CD14-positive monocyte (primary cell): ENCODE results near the gene ACOT7. TPM values are rescaled to one million over a fixed set of nuclear protein-coding genes. Genes with fewer than 3 reads are reported as not detected.

Experiments
- DNase-seq, 3 donors: peaks; one replicate each; pipeline ENCODE4 v3.0.0-alpha.2; 2011 to 2022
- H2AFZ ChIP-seq: 2 replicates; pipeline ENCODE4 v1.6.0; 2012; ENCODE audit warnings: mild to moderate bottlenecking, low read depth, low read length, inconsistent platforms; ENCODE audit not compliant: insufficient read depth, poor library complexity, severe bottlenecking
- H3K27ac ChIP-seq, 2 donors: 1 replicate in 1 of 2; 2 replicates in 1 of 2; pipeline ENCODE4 v1.5.1; 2012 to 2013; ENCODE audit warnings: low read length in 2 of 2, control low read depth in 1 of 2, inconsistent platforms in 1 of 2, low read depth in 1 of 2, mild to moderate bottlenecking in 1 of 2
- H3K27me3 ChIP-seq, 2 donors: one replicate each; pipeline versions ENCODE4 v1.6.0 to v1.6.1; 2011 to 2013; ENCODE audit warnings: low read length in 2 of 2; ENCODE audit not compliant: control insufficient read depth in 2 of 2, insufficient read depth in 2 of 2
- H3K36me3 ChIP-seq, 2 donors: replicated peaks in 1 of 2; 1 replicate in 1 of 2; 2 replicates in 1 of 2; pipeline versions ENCODE4 v1.5.1 to v1.6.1; 2012 to 2013; ENCODE audit warnings: low read length in 2 of 2, control low read depth in 1 of 2, inconsistent platforms in 1 of 2, mild to moderate bottlenecking in 1 of 2; ENCODE audit not compliant: insufficient read depth in 2 of 2, control insufficient read depth in 1 of 2
- H3K4me1 ChIP-seq, 2 donors: 1 replicate in 1 of 2; 2 replicates in 1 of 2; pipeline versions ENCODE4 v1.5.1 to v1.6.1; 2012 to 2013; ENCODE audit warnings: low read length in 2 of 2, control low read depth in 1 of 2, inconsistent platforms in 1 of 2, mild to moderate bottlenecking in 1 of 2, moderate library complexity in 1 of 2; ENCODE audit not compliant: insufficient read depth in 2 of 2, control insufficient read depth in 1 of 2
- H3K4me2 ChIP-seq: replicated peaks from 2 replicates; pipeline ENCODE3; 2012; ENCODE audit warnings: low read length, moderate library complexity, mild to moderate bottlenecking; ENCODE audit not compliant: poor library complexity, severe bottlenecking; ENCODE audit errors: extremely low read depth
- H3K4me3 ChIP-seq, 3 experiments: fragments of 200-600 bp in 1 of 3; sonication (generic) in 1 of 3; replicated peaks in 1 of 3; 1 replicate in 2 of 3; 2 replicates in 1 of 3; pipeline ENCODE4 v1.5.1; 2011 to 2013; ENCODE audit warnings: low read length in 3 of 3, mild to moderate bottlenecking in 3 of 3, control low read depth in 2 of 3, low read depth in 2 of 3, inconsistent platforms in 1 of 3, moderate library complexity in 1 of 3
- H3K79me2 ChIP-seq: 2 replicates; pipeline ENCODE4 v1.6.0; 2012; ENCODE audit warnings: mild to moderate bottlenecking, control low read depth, inconsistent platforms, low read length, moderate library complexity; ENCODE audit not compliant: insufficient read depth
- H3K9ac ChIP-seq: 2 replicates; pipeline ENCODE4 v1.6.0; 2017; ENCODE audit warnings: low read length, mild to moderate bottlenecking; ENCODE audit not compliant: insufficient read depth, poor library complexity, severe bottlenecking
- H3K9me3 ChIP-seq, 2 donors: replicated peaks in 1 of 2; 1 replicate in 1 of 2; 2 replicates in 1 of 2; pipeline versions ENCODE4 v1.5.1 to v1.6.1; 2012 to 2013; ENCODE audit warnings: low read length in 2 of 2, control low read depth in 1 of 2; ENCODE audit not compliant: control insufficient read depth in 1 of 2, insufficient read depth in 1 of 2
- H4K20me1 ChIP-seq: 2 replicates; pipeline ENCODE4 v1.6.0; 2012; ENCODE audit warnings: mild to moderate bottlenecking, low read length, control low read depth, moderate library complexity; ENCODE audit not compliant: insufficient read depth
- H3K27ac Mint-ChIP-seq, 7 donors: one replicate each; pipeline ENCODE4 v1.8.0; 2020; ENCODE audit warnings: mild to moderate bottlenecking in 7 of 7, mixed read lengths in 7 of 7, moderate library complexity in 6 of 7, inconsistent platforms in 2 of 7
- H3K27me3 Mint-ChIP-seq, 3 donors: one replicate each; pipeline ENCODE4 v1.8.0; 2021 to 2022; ENCODE audit warnings: low read depth in 3 of 3, mild to moderate bottlenecking in 3 of 3, mixed read lengths in 3 of 3, moderate library complexity in 3 of 3, inconsistent platforms in 1 of 3
- H3K36me3 Mint-ChIP-seq, 2 donors: one replicate each; pipeline ENCODE4 v1.8.0; 2020; ENCODE audit warnings: mixed read lengths in 2 of 2, inconsistent platforms in 1 of 2, mild to moderate bottlenecking in 1 of 2
- H3K4me1 Mint-ChIP-seq: one replicate; pipeline ENCODE4 v1.8.0; 2020; ENCODE audit warnings: mild to moderate bottlenecking, mixed read lengths
- H3K4me3 Mint-ChIP-seq, 2 donors: one replicate each; pipeline ENCODE4 v1.8.0; 2020; ENCODE audit warnings: mild to moderate bottlenecking in 2 of 2, mixed read lengths in 2 of 2, moderate library complexity in 1 of 2
- H3K9me3 Mint-ChIP-seq, 7 donors: one replicate each; pipeline ENCODE4 v1.8.0; 2020 to 2022; ENCODE audit warnings: mixed read lengths in 7 of 7, mild to moderate bottlenecking in 6 of 7, moderate library complexity in 6 of 7, inconsistent platforms in 2 of 7
- WGBS: methylation state at CpG from one replicate; pipeline ENCODE4 v1.1.5; 2013; ENCODE audit warnings: missing lambda C conversion rate; ENCODE audit not compliant: insufficient coverage; 5-methylcytosine and 5-hydroxymethylcytosine counted together
- intact Hi-C, 2 donors: fragments of 100-400 bp; cut with micrococcal nuclease; formaldehyde crosslinking; loops; one replicate each; pipeline versions ENCODE4 v1.15.0 to v1.15.1; 2023
- polyA plus RNA-seq, 3 donors: library from polyadenylated mRNA; depleted of rRNA in 1 of 3; unstranded in 2 of 3; stranded (reverse) in 1 of 3; fragments of 300-500 nt in 2 of 3; fragments of >200 nt in 1 of 3; fragmentation: Illumina TruSeq in 2 of 3; gene quantifications; 1 replicate in 2 of 3; 2 replicates in 1 of 3; pipeline ENCODE4 v1.2.3, GENCODE V29; 2012 to 2021
- TF ChIP-seq, protein P1 (sequence below): fragments of 200-600 bp; IDR thresholded peaks from one replicate; pipeline ENCODE4 v1.8.0; 2022; ENCODE audit warnings: antibody characterized with exemption, mild to moderate bottlenecking

The ACOT7 gene
- polyA plus RNA-seq, 3 donors = 0.63 to 4.3 (median 1.4) TPM

DNA sequence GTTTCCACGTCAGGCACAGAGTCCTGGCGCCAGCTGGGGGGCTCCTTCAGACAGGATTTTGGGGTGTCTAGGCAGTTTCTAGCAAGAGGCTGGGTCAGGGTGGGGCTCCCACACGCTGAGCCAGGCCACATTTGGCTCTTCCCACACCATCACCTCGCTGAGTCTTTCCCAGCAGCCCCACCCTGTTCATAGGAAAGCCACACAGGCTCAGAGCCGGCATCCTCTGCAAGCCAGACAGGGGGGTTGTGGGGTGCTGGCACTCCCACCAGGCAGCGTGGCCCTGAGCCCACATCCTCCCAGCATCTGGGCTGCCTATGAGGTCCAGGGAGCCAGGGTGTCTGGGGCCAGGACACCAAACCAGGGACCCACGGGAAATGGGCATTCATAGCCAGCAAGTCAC lies 129.9 kb downstream of the ACOT7 start:
- peaks cover 20 to 42% (median 25%) of the 10 kb centered on the region in 3 donors for H3K27me3 Mint-ChIP-seq
- H3K9me3 Mint-ChIP-seq = no peaks in the 10 kb centered on the region
- Histone ChIP-seq H4K20me1 (no peaks in the 10 kb centered on the region), H3K9me3 (no peaks in the 10 kb centered on the region), H3K27me3 (peaks cover 8 to 32% of the 10 kb centered on the region in 2 donors), H3K79me2 (no peaks in the 10 kb centered on the region), H3K4me2 (no peak overlapping the region), H3K27ac (no peak overlapping the region), H2AFZ (no peak overlapping the region), H3K36me3 (no peaks in the 10 kb centered on the region), H3K9ac (no peak overlapping the region), H3K4me1 (peaks cover 11 to 18% of the 10 kb centered on the region in 2 donors), H3K4me3 (no peak overlapping the region)
- H3K27ac Mint-ChIP-seq = no peak overlapping the region
- H3K36me3 Mint-ChIP-seq = peaks cover 0 to 4% of the 10 kb centered on the region in 2 donors
- H3K4me1 Mint-ChIP-seq = peaks cover 11% of the 10 kb centered on the region
- no peak overlapping the region for H3K4me3 Mint-ChIP-seq
- intact Hi-C loops = no loop called here
- TF ChIP-seq, protein P1, sequence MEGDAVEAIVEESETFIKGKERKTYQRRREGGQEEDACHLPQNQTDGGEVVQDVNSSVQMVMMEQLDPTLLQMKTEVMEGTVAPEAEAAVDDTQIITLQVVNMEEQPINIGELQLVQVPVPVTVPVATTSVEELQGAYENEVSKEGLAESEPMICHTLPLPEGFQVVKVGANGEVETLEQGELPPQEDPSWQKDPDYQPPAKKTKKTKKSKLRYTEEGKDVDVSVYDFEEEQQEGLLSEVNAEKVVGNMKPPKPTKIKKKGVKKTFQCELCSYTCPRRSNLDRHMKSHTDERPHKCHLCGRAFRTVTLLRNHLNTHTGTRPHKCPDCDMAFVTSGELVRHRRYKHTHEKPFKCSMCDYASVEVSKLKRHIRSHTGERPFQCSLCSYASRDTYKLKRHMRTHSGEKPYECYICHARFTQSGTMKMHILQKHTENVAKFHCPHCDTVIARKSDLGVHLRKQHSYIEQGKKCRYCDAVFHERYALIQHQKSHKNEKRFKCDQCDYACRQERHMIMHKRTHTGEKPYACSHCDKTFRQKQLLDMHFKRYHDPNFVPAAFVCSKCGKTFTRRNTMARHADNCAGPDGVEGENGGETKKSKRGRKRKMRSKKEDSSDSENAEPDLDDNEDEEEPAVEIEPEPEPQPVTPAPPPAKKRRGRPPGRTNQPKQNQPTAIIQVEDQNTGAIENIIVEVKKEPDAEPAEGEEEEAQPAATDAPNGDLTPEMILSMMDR = no peak
- no peak for DNase-seq
- WGBS = 80% methylated on average over 4 of the region's 7 CpGs

DNA sequence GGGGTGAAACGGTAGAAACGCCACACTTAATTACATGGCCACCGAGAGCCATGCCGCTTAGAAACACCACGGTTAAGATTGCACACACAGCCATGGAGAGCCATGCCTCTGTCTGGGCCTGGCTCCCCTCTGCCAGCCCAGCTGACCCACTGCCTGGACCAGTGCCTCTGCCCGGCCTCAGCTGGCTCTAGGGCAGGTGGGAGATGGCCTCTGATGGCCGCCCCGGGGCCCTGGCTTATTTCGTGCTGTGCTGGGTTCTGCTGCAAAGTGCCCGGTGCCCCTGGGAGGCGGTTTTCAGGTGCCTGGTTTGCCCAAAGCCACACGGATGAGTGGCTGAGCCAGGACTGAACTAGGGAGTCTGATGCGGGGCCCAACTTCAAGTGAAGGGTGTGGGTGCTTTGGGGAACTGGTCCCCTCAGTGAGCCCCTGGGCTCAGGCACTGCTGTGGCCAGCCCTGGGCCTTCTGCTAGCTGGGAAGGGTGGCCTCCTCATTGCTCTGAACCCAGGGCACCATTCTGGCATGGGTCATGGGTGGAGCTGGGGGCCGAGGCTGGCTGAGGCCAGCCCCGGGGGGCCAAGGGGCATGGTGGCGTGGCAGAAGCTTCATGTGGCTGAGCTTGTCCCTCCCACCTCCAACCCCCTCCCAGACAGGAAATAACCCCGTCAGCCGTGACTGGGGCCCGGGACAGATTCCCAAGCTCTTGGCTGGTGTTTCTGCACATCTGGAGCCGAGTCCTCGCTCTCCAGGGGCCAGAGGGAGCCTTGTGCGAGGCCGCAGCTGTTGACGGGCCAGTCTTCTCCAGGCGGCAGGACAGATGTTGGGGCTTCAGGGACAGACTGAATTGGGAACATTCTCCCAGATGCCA lies 130.8 kb downstream of the ACOT7 start:
- Histone ChIP-seq H4K20me1 (no peaks in the 10 kb centered on the region), H3K79me2 (no peaks in the 10 kb centered on the region), H3K4me1 (peaks cover 11 to 18% of the 10 kb centered on the region in 2 donors), H3K36me3 (no peaks in the 10 kb centered on the region), H3K27ac (no peak overlapping the region), H3K27me3 (peaks cover 8 to 36% of the 10 kb centered on the region in 2 donors), H2AFZ (no peak overlapping the region), H3K9me3 (no peaks in the 10 kb centered on the region), H3K4me3 (no peak overlapping the region), H3K4me2 (no peak overlapping the region), H3K9ac (no peak overlapping the region)
- intact Hi-C loops = no loop called here
- no peak for DNase-seq
- TF ChIP-seq, protein P1 = no peak
- WGBS = 84% methylated on average over 21 of the region's 25 CpGs
- no peaks in the 10 kb centered on the region for H3K9me3 Mint-ChIP-seq
- H3K4me1 Mint-ChIP-seq = peaks cover 11% of the 10 kb centered on the region
- peaks cover 22 to 49% (median 33%) of the 10 kb centered on the region in 3 donors for H3K27me3 Mint-ChIP-seq
- H3K4me3 Mint-ChIP-seq = peak overlapping the region; percentile 4 to 55
- no peak overlapping the region for H3K27ac Mint-ChIP-seq
- peaks cover 0 to 4% of the 10 kb centered on the region in 2 donors for H3K36me3 Mint-ChIP-seq
